HK-2 (cell line): ENCODE results near the gene P2RX6.
"Not testable (repeated sequence)": the region's sequence is repeated elsewhere in the genome, so short reads cannot be mapped to it uniquely, and the experiment has no call there.

ENCODE experiments used
- DNase-seq: peaks from one replicate; pipeline ENCODE4 v3.0.0-alpha.2; 2018; ENCODE audit not compliant: unreplicated experiment

The P2RX6 gene

DNA sequence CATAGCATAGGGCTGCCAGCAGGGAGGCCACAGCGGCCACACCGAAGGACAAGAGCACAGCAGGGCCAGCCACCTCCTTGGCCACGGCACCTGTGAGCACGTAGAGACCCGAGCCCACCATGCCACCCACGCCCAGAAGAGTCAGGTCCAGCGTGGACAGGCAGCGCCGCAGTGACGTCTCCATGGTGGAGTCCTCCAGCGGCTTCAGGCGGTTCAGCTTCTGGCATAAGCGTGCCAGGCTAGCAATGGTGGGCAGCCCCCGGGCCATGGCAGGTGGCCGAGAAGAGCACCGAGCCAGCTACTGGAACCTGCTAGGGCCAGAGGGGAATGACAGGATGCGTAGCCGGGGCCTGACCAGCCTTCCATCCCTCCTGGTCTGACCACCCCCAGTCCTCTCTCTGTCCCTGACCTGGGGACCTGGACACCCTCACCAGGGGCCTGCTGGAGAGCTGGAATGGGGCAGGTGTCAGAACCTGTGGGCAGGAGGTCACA, 16.6 kb downstream of the P2RX6 start:
- no peak for DNase-seq

DNA sequence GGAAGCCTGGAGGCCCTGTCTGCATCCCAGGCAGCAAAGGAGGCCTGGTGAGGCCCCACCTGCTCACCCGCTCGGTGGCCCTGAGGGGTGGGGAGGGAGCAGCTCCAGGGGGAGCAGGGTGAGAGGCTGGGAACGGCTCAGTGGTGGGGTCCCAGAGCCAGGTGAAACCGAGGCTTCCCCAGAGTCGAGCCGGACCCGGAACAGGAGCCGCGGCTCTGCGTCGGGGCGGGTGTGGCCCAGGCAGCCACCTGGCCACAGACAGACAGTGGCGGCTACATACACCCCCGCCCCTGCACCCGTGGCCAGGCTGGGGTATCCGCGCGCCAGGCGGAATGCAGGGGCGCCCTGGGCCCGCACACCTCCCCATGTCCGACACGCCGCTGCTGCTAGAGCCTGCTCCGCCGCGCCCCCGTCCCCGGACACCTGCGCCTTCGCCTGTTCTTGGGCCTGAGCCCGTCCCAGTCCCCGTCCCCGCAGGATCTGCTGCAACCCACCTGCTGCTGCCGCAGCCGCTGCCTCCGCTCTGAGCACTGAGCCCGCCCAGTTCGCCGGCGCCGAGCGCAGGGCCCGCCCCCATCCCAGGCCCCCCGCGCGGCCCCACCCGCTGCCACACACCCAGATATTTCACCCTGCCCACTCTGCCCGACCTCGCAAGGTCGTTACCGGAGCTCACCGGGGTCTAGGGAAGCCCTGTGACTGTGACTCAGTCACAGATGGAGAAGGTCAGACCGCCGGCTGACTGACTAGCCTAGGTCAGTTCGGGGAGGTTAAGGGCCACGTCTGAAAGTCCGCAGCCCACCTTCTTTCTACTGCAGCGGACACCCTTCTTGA, 17.3 kb downstream of the P2RX6 start, which contains the start of gene SLC7A4:
Gene SLC7A4 (minus strand): TSS at position 525 of the 831 bp plus-strand sequence. CDS start 749 bp downstream, outside the sequence.
- no peak for DNase-seq

DNA sequence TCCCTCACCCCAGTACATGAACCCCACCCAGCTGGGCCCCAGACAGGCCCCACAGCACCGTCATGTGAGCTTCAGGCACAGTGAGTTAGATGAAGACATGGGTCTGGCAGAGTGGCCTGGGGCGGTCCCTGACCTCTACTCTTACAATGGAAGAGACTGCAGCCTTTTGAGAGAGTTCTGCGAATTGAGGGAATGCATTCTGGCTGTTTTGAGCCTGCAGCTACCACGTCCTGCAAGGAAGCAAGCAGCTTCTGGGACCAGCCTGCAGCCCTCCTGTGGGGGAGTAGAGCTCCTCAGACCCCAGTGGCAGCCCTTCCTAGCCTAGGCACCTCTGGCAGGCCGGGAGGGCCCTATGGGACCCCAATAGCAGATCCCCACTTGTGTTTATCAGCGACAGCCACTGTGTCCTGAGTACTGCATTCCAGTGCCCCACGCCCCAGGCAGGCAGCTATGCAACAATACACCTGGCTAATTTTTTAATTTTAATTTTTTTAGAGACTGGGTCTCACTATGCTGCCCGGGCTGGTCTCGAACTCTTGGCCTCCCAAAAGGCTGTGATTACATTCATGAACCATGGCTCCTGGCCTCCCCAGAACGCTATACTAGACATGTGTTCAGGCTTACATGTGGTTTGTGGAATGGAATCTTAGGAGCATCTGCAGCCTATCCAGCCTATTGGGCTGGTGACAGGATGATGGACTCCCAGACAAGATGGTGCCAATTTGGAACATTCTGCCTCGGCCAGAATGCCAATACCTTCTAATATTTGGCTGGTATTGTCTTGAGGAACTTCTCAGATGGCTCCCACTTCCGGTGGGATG, 18.1 kb downstream of the P2RX6 start:
- no peak for DNase-seq

DNA sequence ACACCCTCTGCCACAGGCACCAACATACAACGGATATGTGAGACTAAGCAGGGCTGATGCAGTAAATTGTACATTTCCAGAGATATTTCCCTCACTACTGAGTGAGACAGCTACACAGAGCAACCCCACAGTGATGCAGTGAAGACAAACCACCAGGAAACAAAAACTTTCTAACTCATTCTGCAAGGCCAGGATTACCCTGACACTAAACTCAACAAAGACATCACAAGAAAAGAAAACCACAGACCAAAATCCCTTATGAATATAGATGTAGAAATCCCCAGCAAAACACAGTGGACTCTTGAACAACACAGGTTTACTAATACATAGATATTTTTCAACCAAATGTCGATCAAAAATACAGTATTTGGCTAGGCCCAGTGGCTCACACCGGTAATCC, 18.9 kb downstream of the P2RX6 start:
- DNase-seq = no peak

DNA sequence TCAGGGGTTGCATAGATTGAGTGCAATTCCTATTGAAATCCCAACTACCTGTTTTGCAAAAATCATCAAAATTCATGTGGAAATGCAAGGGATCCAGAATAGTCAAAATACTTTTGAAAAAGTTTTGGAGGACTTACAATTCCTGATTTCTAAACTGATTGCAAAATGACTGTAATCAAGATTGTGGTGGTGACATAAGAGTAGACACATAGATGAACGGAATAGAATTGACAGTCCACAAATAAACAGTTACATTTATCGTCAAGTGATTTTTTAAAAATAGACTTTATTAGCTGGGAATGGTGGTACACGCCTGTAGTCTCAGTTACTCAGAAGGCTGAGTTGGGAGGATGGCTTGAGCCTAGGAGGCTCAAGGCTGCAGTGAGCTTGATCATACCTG, 20.0 kb downstream of the P2RX6 start:
- no peak for DNase-seq

DNA sequence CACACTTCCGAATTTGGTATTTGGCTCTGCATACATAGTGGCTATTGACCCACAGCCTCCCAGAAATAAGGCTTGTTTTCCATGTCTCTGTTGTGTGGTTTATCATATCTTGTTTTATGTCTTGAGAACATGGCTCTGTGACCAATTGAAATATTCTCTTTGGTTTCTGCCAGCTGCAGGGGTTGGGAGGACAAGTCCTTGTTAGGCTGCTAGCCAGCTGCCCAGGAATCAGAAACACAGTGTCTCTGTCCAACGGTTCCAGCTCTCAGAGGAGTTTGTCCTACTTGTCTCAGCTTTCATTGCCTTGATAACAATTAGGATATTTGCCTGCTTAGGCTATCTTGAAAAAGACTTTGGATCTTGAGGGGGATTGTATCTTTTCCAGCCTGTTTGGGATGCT, 23.4 kb downstream of the P2RX6 start:
- DNase-seq = no peak

DNA sequence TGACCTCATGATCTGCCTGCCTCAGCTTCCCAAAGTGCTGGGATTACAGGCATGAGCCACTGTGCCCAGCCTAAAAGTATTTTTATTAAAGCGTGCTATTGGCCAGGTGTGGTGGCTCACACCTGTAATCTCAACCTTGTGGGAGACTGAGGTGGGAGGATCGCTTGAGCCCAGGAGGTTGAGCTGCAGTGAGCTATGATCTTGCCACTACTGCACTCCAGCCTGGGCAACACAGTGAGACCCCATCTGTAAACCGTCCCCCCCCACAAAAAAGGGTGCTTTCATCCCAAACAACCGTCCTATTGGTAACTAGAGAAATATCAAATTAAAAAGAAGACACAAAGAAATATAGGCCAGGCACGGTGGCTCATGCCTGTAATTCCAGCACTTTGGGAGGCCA, 24.2 kb downstream of the P2RX6 start:
- not testable (repeated sequence) for DNase-seq

DNA sequence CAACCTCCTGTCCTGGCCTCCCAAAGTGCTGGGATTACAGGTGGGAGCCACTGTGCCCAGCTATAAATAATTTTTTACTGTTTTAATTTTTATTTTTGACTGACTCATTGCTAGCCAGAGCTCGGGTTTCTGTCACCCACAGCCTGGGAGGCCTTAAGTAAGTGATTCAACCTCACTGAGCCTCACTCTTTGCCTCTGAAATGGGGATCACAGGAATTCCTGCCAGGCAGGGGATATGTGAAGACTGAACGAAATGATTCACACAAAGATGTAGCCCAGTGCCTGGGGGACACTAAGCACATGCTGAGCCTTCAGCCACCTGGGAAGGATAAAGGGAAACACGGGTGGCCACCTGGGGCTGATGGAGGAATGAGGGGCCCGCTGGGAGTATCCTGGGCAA, 27.0 kb downstream of the P2RX6 start:
- DNase-seq = no peak

DNA sequence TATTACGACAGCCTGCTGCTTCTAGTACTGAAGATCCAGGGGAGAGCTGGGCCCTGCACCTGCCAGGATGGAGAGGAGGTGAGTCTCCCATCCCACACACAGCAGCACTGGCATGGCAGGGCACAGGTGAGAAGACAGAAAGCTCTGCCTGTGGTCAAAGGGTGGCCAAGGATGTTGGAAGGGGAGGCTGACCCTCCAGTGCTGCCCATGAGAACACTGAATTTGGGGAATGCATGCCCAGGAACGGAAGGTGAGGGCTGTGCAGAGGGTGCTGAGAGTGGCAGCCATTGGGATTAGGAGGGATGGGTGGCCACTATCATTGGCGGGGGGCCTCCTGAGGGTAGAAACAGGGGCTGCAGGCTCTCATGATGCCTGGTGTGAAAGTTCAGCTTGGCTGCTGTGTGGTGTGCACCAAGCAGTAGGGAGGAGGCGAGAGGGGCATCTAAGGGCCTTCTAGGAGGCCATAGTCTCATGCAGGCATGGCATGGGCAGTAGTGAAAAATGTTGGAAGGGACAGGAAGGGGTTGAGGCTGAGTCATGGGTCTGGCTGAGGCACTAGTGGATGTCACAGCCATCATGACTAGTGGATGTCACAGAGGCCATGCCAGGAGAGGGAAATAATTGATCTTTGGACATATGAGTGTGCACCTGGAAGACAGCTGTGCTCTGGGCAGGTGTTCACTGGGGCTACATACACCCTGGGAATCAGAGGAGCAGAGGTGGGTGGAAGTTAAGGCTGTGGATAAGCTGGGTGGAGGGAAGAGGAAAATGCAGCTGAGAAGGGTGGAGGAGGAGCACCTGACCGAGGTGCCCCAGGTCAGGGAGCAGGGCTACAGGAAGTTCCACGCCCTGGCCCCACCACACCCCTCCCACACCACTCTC, 28.3 kb downstream of the P2RX6 start:
- no peak for DNase-seq

DNA sequence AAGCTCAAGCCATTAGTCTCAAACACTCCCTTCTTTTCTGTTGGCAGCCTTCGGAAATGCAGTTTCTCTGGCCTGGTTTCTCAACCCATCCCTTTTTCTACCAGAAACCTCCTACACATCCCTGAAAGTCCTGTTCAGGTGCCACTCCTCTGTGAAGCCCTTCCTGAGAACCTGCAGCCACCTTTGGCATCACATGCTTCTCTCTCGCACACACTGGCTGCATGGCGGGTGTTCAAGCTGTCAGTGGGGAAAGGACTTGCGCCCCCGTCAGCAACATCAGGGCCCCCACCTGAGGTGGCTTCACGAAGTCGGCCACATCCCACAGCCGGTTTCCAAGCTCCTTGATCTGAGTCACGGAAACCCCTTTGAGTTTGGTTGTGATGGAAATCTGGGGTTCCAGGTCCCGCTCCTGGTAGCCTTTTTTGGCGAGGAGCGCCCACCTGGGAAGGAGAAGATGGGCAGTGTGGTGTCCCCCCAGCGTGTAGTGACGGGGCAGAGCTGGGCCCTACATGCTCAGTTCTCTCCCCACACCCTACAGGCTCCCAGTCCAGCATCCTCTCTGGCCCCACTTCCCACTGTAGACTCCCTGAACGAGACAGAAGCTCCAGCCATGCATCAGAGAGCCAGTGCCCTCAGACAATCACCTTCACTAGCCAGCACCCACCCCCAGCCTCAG, 29.0 kb downstream of the P2RX6 start:
- DNase-seq = no peak

DNA sequence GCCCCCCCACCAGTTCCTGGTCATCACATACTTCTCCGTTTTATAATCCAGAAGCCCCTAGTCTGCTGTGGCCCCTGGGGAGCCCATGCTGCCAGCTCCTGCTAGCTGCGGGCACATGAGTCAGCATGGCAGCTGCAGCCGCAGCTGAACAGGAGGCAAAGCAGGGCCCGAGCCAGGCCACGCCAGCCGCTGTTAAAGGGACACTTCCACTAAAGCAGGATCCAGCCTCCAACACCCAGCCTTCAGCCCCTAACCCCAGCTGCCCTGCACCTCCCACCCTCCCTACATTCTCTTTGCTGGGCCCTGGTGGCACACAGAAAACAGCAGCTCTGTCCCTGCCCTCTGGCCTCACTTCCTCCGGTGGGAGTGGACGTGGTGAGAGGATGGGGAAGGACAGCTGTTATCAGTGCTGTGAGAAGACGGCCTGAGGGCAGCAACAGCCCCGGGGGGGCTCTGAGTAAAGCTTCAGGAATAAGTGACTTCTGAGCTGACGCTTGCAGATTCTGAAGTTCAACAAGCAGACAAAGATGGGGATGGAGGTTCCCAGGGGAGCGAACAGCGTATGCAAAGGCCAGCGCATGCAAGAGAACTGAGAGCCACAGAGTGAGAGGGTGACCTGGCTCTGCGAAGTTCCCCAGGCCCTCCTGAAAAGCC, 30.1 kb downstream of the P2RX6 start:
- peak; percentile 20 for DNase-seq

DNA sequence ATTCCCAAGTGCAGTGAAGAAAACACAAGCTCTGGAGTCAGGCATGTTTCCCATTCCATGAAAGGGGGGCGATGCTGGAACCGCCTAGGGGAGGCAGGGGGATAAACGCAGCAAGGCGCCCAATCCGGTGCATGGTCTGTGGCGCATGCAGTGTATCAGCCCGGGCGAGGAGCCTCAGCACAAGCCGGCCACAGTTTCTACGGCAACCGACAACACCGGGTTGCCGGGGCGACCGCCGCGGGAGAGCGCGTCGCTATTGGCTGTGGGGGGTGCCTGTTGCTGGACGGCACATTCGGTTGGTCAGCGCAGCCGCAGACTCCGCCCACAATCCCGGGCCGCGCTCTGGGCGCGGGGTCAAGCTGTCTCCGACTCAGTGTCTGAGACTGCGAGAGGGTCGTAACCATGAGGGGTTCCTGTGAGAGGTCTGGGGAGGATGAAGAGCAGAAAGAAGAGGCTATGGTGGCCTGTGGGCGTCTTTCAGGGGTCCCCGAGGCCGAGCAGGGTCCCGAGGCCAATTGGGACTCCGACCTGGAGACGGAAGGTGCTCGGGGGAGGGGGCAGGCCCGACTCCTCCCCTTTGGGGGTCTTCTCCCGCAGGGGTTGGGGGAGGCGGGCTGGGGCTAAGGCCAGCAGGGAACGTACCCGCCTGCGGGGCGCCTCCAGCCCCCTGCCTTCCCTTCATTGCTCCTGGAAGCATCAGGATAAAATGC, 30.8 kb downstream of the P2RX6 start, which contains the start of gene LRRC74B:
Gene LRRC74B (plus strand): TSS at position 362 of the 710 bp plus-strand sequence. CDS start 41 bp downstream, at position 403.
- peak; percentile 84 for DNase-seq

DNA sequence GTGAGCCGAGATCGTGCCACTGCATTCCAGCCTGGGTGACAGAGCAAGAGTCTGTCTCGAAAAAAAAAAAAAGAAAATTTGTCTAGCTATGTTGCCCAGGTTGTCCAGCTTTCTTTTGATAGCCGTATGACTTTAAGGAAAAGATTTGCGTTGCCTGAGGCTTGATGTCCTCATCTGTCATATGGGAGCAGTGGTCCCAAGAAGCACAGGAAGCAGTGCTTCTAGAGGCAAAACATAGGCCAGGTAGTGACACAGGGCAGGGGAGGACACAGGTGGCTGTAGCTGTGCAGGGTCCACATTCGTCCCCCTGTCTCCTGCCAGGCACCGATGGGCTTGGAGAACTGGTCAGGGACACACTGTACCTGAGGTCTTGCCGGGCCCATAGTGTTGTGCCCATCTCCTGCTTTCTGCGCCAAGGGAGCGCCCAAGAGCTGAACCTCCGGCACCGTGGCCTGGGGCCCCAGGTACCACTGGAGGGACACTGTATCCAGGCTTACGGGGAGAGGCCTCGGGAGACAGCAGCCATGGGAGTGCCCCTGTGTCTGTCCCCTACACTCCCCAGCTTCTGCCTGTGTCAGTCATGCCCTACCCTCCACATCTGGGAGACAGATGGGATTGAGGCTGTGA, 32.2 kb downstream of the P2RX6 start:
- no peak for DNase-seq

DNA sequence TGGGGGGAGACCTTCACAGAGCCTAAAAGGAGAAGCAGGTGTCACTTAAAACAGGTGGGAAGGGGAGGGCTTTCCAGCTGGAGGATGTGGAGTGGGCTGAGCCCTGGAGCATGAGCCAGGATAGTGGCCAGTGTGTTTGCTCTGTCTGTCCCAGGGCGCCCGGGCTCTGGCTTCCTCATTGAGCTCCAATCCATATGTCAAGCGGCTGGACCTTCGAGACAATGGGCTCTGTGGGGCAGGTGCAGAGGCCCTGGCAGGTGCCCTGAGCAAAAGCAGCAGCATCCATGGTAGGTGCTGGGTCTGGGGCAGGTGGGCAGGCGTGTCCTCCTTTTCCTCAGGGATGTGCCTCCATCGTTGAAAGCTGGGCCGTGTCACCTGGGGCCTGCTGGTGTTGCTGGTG, 32.8 kb downstream of the P2RX6 start:
- no peak for DNase-seq

DNA sequence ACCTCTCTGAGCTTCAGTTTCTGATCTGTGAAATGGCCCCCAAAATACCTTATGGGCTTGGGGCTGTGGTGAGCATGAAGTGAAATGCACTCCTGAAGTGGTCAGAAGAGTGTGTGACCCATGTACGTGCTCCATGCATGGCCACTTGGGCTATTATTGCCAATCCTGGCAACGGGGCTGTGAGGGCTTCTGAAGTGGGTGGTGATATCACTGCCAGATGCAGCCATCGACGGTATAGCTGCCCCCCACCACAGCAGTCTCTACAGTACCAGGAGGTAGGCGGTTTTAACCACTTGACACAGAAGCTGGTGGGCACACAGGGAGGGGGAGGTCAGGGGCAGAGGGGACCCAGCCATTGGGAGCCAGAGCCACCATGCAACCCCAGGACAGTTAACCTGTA, 33.5 kb downstream of the P2RX6 start:
- not testable (repeated sequence) for DNase-seq

DNA sequence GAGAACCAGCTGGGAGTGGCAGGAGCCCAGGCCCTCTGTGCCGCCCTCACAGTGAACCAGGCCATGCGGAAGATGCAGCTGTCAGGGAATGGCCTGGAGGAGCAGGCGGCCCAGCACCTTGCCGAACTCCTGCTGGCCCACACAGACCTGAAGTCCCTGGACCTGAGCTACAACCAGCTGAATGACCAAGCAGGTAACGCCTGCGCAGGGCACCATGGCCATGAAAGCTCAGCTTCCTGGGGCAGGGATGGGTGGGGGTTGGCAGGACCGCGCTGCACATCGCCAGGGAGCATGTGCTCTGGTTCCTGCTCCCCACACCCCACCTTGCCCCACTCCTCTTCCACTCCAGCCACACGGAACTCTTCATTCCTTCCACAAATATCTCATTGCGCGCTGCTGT, 34.0 kb downstream of the P2RX6 start:
- DNase-seq = not testable (repeated sequence)

DNA sequence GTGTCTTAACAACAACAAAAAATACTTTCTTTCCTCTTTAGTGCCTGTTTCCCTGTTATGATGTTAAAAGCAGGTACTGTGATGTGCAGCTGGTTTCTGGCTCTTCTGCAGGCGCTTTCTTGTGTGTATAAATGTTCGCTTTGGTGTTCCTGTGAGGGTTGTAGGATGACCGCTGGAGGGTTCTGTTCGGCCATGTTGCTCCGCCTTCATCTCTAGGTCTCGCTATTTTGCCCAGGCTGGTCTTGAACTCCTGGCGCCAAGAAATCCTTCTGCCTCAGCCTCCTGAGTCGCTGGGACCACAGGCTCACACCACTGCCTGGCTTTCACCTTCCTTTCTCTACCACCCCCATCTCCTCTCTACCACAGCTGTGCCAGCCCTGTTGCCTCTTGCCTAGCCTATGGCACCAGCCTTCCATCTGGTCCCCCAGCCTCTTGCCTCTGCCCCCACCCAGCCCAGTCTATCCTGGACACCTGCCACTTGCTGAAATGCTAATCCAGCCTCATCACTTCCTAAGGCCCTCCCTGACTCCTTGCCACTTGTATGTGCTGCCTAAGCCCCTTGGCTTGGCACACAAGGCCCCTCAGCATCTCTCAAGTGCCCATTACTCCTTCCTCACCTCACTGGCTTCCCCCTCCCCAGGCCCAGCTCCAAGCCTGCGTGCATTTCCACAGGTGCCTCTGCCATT, 36.3 kb downstream of the P2RX6 start:
- no peak for DNase-seq

DNA sequence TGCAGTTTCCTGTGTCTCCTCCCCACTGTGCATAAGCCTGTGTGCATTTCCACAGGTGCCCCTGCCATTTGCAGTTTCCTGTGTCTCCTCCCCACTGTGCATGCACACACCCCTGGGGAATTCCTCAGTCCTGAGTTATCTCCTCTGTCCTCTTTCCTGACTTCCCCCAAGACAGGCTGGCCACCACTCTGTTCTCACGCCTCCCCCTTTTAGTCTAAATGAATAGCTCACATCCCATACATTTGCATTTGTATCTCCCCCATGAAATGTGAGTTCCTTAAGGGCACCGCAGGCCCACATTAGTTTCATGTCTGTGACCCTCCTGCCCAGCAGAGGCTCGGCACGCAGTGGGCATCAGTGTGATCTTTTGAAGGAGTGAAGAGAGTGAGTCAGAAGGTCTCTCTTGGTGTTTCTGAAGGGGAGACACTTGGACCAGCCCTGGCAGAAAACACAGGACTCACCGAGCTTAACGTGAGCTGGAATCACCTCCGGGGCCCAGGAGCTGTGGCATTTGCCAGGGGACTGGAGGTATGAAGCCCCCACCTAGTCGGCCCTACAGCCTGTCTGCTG, 37.0 kb downstream of the P2RX6 start:
- DNase-seq = no peak
